SKM-1 (cell line): Measurements from ENCODE around the gene CDK2AP2.
A peak's percentile ranks its signal among the peaks of the same experiment; 100 is the strongest.
"Not testable (repeated sequence)": the region's sequence is repeated elsewhere in the genome, so short reads cannot be mapped to it uniquely, and the experiment has no call there.

Source experiments
- DNase-seq: peaks from one replicate; lab custom pipeline; 2025; ENCODE audit not compliant: unreplicated experiment; lab: John Stamatoyannopoulos, UW

The CDK2AP2 gene

GRCh38 chr11:67524480-67524808, 16.5 kb upstream of the CDK2AP2 start:
- DNase-seq: no peak

DNA sequence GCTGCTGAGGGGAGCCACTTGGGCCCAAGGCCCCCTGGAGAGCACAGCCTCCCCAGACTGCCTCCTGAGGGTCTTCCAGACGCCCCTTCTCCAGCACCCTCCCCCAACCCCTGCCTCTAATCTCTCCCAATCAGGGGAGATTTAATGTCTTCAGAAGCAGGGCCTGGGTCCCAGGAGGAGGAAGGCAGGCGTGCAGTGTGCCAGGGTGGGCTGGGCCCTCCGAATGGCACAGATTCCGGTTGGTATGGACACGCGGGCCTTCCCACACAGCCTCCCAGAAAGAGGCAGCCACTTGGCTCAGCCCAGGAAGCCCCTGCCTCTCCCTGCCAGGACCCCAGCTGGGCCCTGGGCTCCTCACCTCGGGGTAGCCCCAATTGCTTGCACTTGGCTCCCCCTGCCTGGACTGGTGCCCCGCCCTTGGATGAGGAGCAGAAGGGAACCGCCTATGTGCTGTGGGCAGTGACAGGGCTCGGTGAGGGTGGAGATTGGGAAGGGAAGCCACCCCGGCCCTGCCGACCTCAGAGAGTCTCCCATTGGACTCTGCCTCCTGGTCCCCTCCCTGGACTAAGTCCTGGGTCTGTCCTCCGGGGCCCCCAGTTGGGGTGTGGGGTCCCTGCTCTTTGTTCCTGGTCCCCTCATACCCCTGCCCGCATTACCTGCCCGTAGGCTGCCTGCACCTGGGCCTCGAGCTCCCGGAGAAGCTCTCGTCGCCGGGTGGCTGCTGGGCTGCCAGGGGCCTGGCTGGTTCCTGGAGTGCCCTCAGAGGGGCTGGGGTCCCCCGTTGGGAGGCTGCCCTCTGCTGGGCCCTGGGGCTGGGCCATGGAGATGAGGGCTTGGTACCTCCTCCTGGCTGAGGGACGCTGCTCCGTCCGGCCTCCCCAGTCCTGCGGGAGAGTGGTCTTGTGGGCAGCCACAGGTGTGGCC, 15.9 kb upstream of the CDK2AP2 start:
- no peak for DNase-seq

DNA sequence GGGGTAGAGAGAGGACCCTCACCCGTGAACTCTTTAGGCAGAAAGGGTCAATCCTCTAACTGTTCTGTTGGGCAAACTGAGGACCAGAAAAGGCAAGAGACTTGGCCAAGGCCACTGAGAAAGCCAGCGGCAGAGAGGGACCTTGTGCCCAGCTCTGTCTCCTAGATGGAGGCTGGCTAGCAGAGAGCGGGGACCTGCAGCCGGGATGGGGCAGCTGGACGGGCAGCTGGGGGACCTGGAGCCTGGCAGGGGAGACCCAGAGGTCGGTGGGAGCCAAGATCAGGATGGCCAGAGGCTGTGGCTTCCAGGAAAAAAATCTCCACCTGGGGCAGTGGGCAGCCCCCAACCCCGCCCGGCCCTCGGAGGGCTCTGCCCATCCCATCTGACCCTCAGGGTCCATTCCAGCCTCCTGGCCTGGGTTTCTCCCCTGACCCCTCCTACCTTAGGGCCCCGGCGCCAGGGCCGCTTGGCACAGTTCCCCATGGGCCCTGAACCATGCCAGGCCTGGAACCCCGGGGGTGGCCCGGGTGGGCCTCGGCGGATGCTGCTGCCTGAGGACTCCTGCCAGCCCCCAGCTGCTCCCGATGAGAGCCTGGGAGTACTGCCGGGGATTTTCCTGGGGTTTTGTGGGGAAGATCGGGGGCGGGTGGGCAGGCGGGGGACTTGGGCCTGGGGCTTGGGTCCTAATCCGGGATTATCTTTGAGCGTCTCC, 15.0 kb upstream of the CDK2AP2 start, which contains the start of gene CABP2:
TSS of gene CABP2 (minus strand) at position 603 of the 712 bp plus-strand sequence. CDS start at position 483, 120 bp downstream.
- DNase-seq: no peak

- no peak for DNase-seq
Measured at GRCh38 chr11:67522338-67522737, 14.4 kb upstream of the CDK2AP2 start.

- DNase-seq: no peak
Measured at GRCh38 chr11:67521924-67522323, 14.0 kb upstream of the CDK2AP2 start.

- DNase-seq: no peak
Measured at GRCh38 chr11:67520856-67521824, 13.2 kb upstream of the CDK2AP2 start.

- DNase-seq: no peak
Measured at GRCh38 chr11:67519726-67520125, 11.8 kb upstream of the CDK2AP2 start.

GRCh38 chr11:67517784-67518552, 10.0 kb upstream of the CDK2AP2 start:
- DNase-seq: no peak

DNA sequence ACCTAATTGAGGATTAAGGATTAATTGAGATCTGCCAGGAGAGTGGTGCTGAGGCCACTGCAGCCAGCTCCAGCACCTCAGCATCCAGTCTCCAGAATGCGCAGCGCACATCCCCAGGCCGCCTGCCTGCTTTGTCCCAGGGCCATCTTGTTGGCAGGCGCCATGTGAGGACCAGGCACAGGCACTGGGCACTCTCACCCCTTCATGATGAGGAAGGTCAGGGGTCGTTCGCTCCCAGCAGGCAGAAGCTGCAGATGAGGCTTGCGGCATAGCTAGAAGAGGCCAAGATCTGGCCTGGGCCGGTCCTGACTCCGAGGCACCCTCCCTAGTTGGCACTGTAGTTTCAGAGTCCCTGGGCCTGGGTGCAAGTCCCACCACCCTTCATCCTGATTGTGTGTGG, 8.8 kb upstream of the CDK2AP2 start:
- DNase-seq: no peak

DNA sequence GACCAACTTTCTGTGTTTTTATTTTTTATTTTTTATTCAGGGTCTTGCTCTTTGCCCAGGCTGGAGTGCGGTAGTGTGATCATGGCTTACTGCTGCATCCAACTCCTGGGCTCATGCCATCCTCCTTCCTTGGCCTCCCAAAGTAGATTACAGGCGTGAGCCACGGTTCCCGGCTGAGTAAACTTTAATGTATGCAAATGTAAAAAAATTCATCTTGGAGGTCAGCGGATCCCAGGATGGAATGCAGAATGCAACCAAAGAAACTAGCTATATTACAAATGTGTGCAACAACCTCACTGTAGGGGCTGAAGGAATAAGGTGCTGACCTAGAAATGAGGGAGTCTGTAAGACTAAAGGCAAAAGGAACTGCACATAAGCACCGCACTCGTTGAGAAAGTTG, 6.2 kb upstream of the CDK2AP2 start:
- DNase-seq: no peak

DNA sequence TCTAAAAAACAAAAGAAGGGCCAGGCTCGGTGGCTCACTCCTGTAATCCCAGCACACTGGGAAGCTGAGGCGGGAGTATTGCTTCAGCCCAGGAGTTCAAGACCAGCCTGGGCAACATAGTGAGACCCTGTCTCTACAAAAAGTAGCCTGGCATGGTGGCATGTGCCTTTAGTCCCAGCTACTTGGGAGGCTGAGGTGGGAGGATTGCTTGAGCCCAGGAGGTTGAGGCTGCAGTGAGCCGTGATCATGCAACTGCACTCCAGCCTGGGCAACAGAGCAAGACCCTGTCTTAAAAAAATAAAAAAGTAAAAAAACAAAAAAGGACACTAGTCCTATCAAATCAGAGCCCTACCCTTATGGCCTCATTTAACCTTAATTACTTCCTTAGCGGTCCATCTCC, 3.6 kb upstream of the CDK2AP2 start:
- not testable (repeated sequence) for DNase-seq

DNA sequence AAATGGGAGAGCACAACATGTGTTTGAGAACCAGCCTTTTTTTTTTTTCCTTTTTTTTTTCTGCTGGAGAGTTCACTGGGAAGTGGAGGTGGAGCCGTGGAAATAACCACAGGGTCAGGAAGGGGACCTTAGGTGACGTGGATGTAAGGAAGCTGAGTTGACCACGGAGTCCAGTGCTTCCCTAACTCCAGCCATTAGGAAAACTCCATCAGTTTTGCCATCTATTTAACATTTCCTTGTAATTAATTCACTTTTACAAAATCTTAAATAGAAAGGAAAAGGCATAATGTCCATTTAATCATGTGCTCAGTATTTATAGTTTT, 2.0 kb upstream of the CDK2AP2 start:
- DNase-seq: no peak

- DNase-seq: peak; percentile 91
Measured at GRCh38 chr11:67508486-67509121, 642 bp upstream of the CDK2AP2 start.

- DNase-seq: no peak
Measured at GRCh38 chr11:67507242-67507863, 609 bp downstream of the CDK2AP2 start.

DNA sequence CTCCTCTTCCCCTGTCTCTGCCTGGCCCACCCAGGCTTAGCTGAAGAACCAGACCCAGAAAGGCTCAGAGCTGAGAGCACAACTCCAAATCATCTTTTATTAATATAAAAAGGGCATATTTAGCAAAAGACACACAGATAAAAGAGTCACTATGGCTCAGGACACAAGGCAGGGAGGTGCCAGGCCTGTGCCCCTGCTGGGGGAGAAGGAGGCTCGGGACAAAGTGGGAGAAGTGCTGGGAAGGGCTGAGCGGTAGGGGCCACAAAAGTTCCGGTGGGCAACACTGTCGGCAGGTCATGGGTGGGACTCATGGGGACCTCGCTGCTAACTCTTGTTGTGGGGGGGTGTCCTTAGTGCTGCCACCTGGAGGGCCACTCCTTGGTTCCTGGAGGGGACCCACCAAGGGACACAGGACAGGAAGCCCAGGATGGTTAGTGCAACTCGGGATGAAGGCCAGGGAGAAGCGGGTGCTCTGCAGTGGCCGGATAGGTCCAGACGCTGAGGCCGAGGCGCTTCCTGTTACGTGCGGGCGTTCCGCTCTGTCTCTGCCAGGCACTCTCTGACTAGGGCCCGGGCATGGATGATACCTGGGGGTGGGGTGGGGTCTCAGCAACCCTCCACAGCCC, 1.4 kb downstream of the CDK2AP2 start:
- DNase-seq: no peak

DNA sequence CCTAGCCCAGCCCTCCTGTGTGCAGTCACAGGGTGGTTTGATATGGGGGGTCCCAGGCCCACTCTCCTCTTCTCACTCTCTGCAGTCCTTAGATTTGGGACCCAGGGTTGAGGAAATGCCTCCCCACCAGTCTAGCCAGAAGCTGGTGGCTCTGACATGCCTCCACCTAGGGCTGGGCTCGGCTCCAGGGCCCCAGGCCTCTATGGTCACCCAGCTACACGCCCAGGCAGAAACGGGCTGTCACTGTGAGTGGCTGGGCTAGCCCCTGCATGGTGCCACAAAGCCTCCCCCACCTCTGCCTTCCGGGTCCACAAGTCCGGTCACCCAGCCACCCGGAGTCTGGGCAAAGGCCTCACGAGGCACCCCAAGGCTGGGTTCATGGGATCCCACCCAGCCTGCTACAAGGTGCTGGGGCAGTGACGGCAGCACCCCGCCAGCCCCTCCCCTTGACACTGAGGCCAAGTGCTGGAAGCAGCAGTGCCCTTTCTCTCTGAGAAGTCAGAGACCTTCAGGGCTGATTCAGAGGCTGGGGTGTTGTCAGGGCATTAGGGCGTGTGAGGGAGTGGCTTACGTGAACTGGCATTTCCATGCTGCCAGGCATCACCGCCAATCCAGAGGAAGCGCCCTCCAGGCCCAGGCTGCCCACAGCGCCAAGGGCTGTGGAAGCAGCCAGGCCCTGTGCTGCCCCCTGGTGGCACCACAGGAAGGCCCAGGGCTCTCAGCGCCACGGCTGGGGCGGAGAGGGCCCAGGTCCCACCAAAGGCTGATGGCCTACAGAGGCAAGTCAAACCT, 2.2 kb downstream of the CDK2AP2 start:
- peak; percentile 56 for DNase-seq

GRCh38 chr11:67504950-67505581, 2.9 kb downstream of the CDK2AP2 start, which contains the start of gene PITPNM1:
Gene PITPNM1 (minus strand): TSS chr11:67505363. CDS start chr11:67504180, 1,183 bp downstream.
- peak; percentile 10 for DNase-seq
